Liver (tissue), 9 donors: ENCODE results near the gene OR2F2. TPM values are rescaled to one million over a fixed set of nuclear protein-coding genes. Genes with fewer than 3 reads are reported as not detected.

Experiments
- DNase-seq: peaks from one replicate; pipeline ENCODE4 v3.0.0-alpha.2; 2017; ENCODE audit warnings: low spot score
- H3K27ac ChIP-seq, 2 donors: one replicate each; pipeline ENCODE4 v1.7.0; 2013; ENCODE audit warnings: inconsistent platforms in 2 of 2, low read length in 2 of 2, control low read depth in 1 of 2, low read depth in 1 of 2, mild to moderate bottlenecking in 1 of 2
- H3K27me3 ChIP-seq, 4 donors: one replicate each; pipeline versions ENCODE4 v1.6.1 to v1.7.0; 2013; ENCODE audit warnings: low read length in 3 of 4, inconsistent platforms in 1 of 4, mild to moderate bottlenecking in 1 of 4, moderate library complexity in 1 of 4; ENCODE audit not compliant: control insufficient read depth in 4 of 4, insufficient read depth in 4 of 4
- H3K36me3 ChIP-seq, 4 donors: one replicate each; pipeline versions ENCODE4 v1.6.1 to v1.7.0; 2013; ENCODE audit warnings: low read length in 3 of 4, mild to moderate bottlenecking in 3 of 4, low read depth in 1 of 4, moderate library complexity in 1 of 4; ENCODE audit not compliant: control insufficient read depth in 4 of 4, insufficient read depth in 3 of 4
- H3K4me1 ChIP-seq, 4 donors: one replicate each; pipeline versions ENCODE4 v1.6.1 to v1.7.0; 2013; ENCODE audit warnings: low read length in 3 of 4, mild to moderate bottlenecking in 3 of 4, moderate library complexity in 1 of 4; ENCODE audit not compliant: control insufficient read depth in 4 of 4, insufficient read depth in 4 of 4
- H3K4me3 ChIP-seq, 3 donors: one replicate each; pipeline versions ENCODE4 v1.6.1 to v1.7.0; 2013; ENCODE audit warnings: low read length in 3 of 3, control low read depth in 1 of 3, low read depth in 1 of 3, mild to moderate bottlenecking in 1 of 3
- H3K9ac ChIP-seq, 2 donors: one replicate each; pipeline ENCODE4 v1.7.0; 2013; ENCODE audit warnings: low read length in 2 of 2, mild to moderate bottlenecking in 2 of 2, moderate library complexity in 2 of 2, control low read depth in 1 of 2, low read depth in 1 of 2
- H3K9me3 ChIP-seq, 4 donors: one replicate each; pipeline versions ENCODE4 v1.6.1 to v1.7.0; 2013; ENCODE audit warnings: low read length in 3 of 4; ENCODE audit not compliant: control insufficient read depth in 4 of 4
- CTCF ChIP-seq: fragments of 150-350 bp; IDR thresholded peaks from 2 replicates; pipeline ENCODE4 v1.5.1; 2017; ENCODE audit warnings: improper control_type of control experiment, low read depth, low read length; ENCODE audit not compliant: missing input control
- EGR1 ChIP-seq, 2 donors: IDR thresholded peaks; 2 replicates each; pipeline ENCODE4 v1.6.1; 2016 to 2018; ENCODE audit warnings: antibody characterized with exemption in 2 of 2, low read depth in 2 of 2
- FOXA1 ChIP-seq: IDR thresholded peaks from 2 replicates; pipeline ENCODE4 v1.6.1; 2016; ENCODE audit warnings: antibody characterized with exemption
- FOXA2 ChIP-seq: IDR thresholded peaks from 2 replicates; pipeline ENCODE4 v1.6.1; 2016; ENCODE audit warnings: antibody characterized with exemption
- GABPA ChIP-seq, 2 donors: IDR thresholded peaks in 1 of 2; conservative IDR thresholded peaks in 1 of 2; 2 replicates each; pipeline ENCODE4 v1.6.1; 2016; ENCODE audit warnings: antibody characterized with exemption in 2 of 2, mild to moderate bottlenecking in 1 of 2, moderate library complexity in 1 of 2
- HNF4A ChIP-seq, 2 donors: conservative IDR thresholded peaks; 2 replicates each; pipeline ENCODE4 v1.6.1; 2016; ENCODE audit warnings: antibody characterized with exemption in 2 of 2, mild to moderate bottlenecking in 2 of 2
- HNF4G ChIP-seq: IDR thresholded peaks from 2 replicates; pipeline ENCODE4 v1.6.1; 2016; ENCODE audit warnings: antibody characterized with exemption
- JUND ChIP-seq, 2 donors: IDR thresholded peaks; 2 replicates each; pipeline ENCODE4 v1.6.1; 2016; ENCODE audit warnings: antibody characterized with exemption in 2 of 2
- MAX ChIP-seq: IDR thresholded peaks from 2 replicates; pipeline ENCODE4 v1.6.1; 2016; ENCODE audit warnings: antibody characterized with exemption
- NR2F2 ChIP-seq: IDR thresholded peaks from 2 replicates; pipeline ENCODE4 v1.6.1; 2016; ENCODE audit warnings: antibody characterized with exemption
- RAD21 ChIP-seq, 2 donors: IDR thresholded peaks; 2 replicates each; pipeline ENCODE4 v1.6.1; 2016; ENCODE audit warnings: antibody characterized with exemption in 2 of 2, mild to moderate bottlenecking in 2 of 2
- REST ChIP-seq: IDR thresholded peaks from 2 replicates; pipeline ENCODE4 v1.6.1; 2016; ENCODE audit warnings: antibody characterized with exemption, mild to moderate bottlenecking
- RXRA ChIP-seq, 2 donors: IDR thresholded peaks; 2 replicates each; pipeline ENCODE4 v1.6.1; 2017 to 2018; ENCODE audit warnings: antibody characterized with exemption in 2 of 2, mild to moderate bottlenecking in 1 of 2
- SP1 ChIP-seq: IDR thresholded peaks from 2 replicates; pipeline ENCODE4 v1.6.1; 2018; ENCODE audit warnings: antibody characterized with exemption, mild to moderate bottlenecking
- TAF1 ChIP-seq: conservative IDR thresholded peaks from 2 replicates; pipeline ENCODE4 v1.6.1; 2016; ENCODE audit warnings: antibody characterized with exemption, mild to moderate bottlenecking
- YY1 ChIP-seq: IDR thresholded peaks from 2 replicates; pipeline ENCODE4 v1.6.1; 2016; ENCODE audit warnings: antibody characterized with exemption, mild to moderate bottlenecking
- ZBTB33 ChIP-seq: IDR thresholded peaks from 2 replicates; pipeline ENCODE4 v1.6.1; 2016; ENCODE audit warnings: antibody characterized with exemption
- WGBS: extraction: QIAGEN DNeasy Blood & Tissue Kit; methylation state at CpG from one replicate; pipeline ENCODE4 v1.1.7; 2013; 5-methylcytosine and 5-hydroxymethylcytosine counted together
- polyA plus RNA-seq, 2 donors: library from polyadenylated mRNA; stranded (reverse) in 1 of 2; unstranded in 1 of 2; fragments of 200-250 nt in 1 of 2; fragments of >200 nt in 1 of 2; fragmentation: Nextera tagmentation in 1 of 2; extraction: Ambion mirVana in 1 of 2; gene quantifications; one replicate each; pipeline versions ENCODE4 v1.2.1 to v1.2.3, GENCODE V29; 2013 to 2015
- total RNA-seq, 2 donors: library from RNA; depleted of rRNA; stranded (reverse); fragments of >200 nt; gene quantifications; one replicate each; pipeline ENCODE4 v1.2.3, GENCODE V29; 2014
- TF ChIP-seq, protein P1 (sequence below): IDR thresholded peaks from 2 replicates; pipeline ENCODE4 v1.6.1; 2016; ENCODE audit warnings: antibody characterized with exemption
- donor health status: healthy.
- donor health status: healthy.
- donor health status: healthy.
- donor health status: healthy.
- donor health status: healthy.

The OR2F2 gene
- total and polyA plus RNA-seq, 4 donors, result not detected

DNA sequence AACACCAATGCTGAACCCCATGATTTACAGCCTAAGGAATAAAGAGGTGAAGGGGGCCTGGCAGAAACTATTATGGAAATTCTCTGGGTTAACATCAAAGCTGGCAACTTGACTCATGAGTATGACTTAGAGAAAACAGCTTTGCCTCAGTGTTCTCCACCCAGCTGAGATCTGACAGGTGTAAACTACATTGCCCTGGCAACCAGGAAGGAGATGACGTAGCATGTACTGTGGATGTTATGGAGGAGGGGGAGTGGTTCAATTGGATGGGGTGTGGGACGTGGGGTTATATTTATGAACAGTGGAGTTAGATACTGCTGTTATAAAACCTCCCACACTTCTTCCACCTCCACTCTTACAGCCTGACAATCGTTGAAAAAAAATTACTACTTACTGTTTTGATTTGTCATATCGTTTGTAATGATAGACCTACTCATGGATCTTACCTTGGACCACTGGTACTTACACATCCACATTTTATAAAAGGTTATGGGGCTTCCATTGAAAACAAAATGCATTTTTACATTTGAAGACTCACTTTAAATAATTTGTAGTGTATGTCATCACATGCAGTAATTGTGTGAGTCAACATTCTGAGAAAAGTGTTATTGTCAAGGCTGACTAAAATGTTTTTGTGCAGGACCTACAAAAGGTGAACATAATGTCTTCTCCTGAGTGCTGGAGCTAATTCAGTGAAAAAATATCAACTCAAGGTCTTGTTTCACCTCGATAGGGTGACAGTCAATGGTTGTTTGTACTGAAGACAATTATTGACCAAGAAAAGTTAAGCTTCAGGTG is 26.0 kb downstream of the OR2F2 start:
- no peaks in the 10 kb centered on the region for H3K9me3 ChIP-seq
- WGBS, result 71% methylated on average over 5 of the region's 5 CpGs
- no peak overlapping the region for H3K9ac ChIP-seq
- no peaks in the 10 kb centered on the region for H3K27me3 ChIP-seq
- DNase-seq, result no peak
- no peak overlapping the region for H3K4me3 ChIP-seq
- H3K4me1 ChIP-seq, result no peaks in the 10 kb centered on the region
- TF ChIP-seq, protein P1, sequence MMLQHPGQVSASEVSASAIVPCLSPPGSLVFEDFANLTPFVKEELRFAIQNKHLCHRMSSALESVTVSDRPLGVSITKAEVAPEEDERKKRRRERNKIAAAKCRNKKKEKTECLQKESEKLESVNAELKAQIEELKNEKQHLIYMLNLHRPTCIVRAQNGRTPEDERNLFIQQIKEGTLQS, result no peak
- no peak for TF ChIP-seq FOXA1
- TF ChIP-seq GABPA (IDR thresholded peaks at IDR 0.05 in 1 of 2, conservative IDR thresholded peaks at IDR 0.05 in 1 of 2), result no peak
- TF ChIP-seq JUND (IDR thresholded peaks at IDR 0.05), result no peak
- no peak for TF ChIP-seq MAX
- no peak for TF ChIP-seq TAF1
- no peak for TF ChIP-seq EGR1 (IDR thresholded peaks at IDR 0.05; ENCODE audit: low read depth in 2 of 2)
- TF ChIP-seq ZBTB33, result no peak
- no peak for TF ChIP-seq HNF4A (conservative IDR thresholded peaks at IDR 0.05)
- TF ChIP-seq FOXA2, result no peak
- no peak for TF ChIP-seq YY1
- TF ChIP-seq RXRA (IDR thresholded peaks at IDR 0.05), result no peak
- no peak for TF ChIP-seq CTCF
- TF ChIP-seq NR2F2, result no peak
- TF ChIP-seq SP1, result no peak
- TF ChIP-seq REST, result no peak
- TF ChIP-seq HNF4G, result no peak
- no peak for TF ChIP-seq RAD21 (IDR thresholded peaks at IDR 0.05)
- no peak overlapping the region for H3K27ac ChIP-seq
- H3K36me3 ChIP-seq, result no peaks in the 10 kb centered on the region
